Activated CD4-positive, alpha-beta T cell treated with anti-CD3 and anti-CD28 coated beads, Interleukin-2, amount 10 ng/mL, durations not matched to agents 24 days and 14 days (primary cell): ENCODE measurements around the gene ACAT1. TPM values are rescaled to one million over a fixed set of nuclear protein-coding genes. Genes with fewer than 3 reads are reported as not detected.
A peak's percentile ranks its signal among the peaks of the same experiment; 100 is the strongest.

ENCODE experiments used
- DNase-seq: peaks from one replicate; pipeline ENCODE4 v3.0.0; 2022
- H3K27ac Mint-ChIP-seq: one replicate; pipeline ENCODE4 v1.8.0; 2022; ENCODE audit warnings: mild to moderate bottlenecking, mixed read lengths
- H3K27me3 Mint-ChIP-seq: one replicate; pipeline ENCODE4 v1.8.0; 2022; ENCODE audit warnings: mixed read lengths
- H3K36me3 Mint-ChIP-seq: one replicate; pipeline ENCODE4 v1.8.0; 2022; ENCODE audit warnings: low read depth, mild to moderate bottlenecking, mixed read lengths
- H3K4me1 Mint-ChIP-seq: one replicate; pipeline ENCODE4 v1.8.0; 2021; ENCODE audit warnings: mixed read lengths
- H3K4me3 Mint-ChIP-seq: one replicate; pipeline ENCODE4 v1.8.0; 2022; ENCODE audit warnings: mild to moderate bottlenecking, moderate library complexity, mixed read lengths
- H3K9me3 Mint-ChIP-seq: one replicate; pipeline ENCODE4 v1.8.0; 2021; ENCODE audit warnings: mixed read lengths
- intact Hi-C: fragments of 100-400 bp; cut with micrococcal nuclease; formaldehyde crosslinking; loops from one replicate; pipeline ENCODE4 v1.15.1; 2023
- total RNA-seq: library from RNA; stranded (reverse); gene quantifications from 2 replicates; pipeline ENCODE4 v1.2.3, GENCODE V29; 2022

The ACAT1 gene
- total RNA-seq, 1 donor from 2014 or later: 65.0 TPM

- no peaks in the 10 kb centered on the region for H3K27me3 Mint-ChIP-seq
- no peak overlapping the region for H3K27ac Mint-ChIP-seq
- H3K4me1 Mint-ChIP-seq: peaks cover 12% of the 10 kb centered on the region
- peaks cover 60% of the 10 kb centered on the region for H3K36me3 Mint-ChIP-seq
- intact Hi-C loops: loop anchor here (2.0 kb wide), 1 partner anchor 53 kb away; the partner anchor contains the start of genes ATM and NPAT
- H3K4me3 Mint-ChIP-seq: peak overlapping the region; percentile 1
- H3K9me3 Mint-ChIP-seq: no peaks in the 10 kb centered on the region
- no peak for DNase-seq
These were observed 48.8 kb downstream of the ACAT1 start for GRCh38 chr11:108170184-108170583.

DNA sequence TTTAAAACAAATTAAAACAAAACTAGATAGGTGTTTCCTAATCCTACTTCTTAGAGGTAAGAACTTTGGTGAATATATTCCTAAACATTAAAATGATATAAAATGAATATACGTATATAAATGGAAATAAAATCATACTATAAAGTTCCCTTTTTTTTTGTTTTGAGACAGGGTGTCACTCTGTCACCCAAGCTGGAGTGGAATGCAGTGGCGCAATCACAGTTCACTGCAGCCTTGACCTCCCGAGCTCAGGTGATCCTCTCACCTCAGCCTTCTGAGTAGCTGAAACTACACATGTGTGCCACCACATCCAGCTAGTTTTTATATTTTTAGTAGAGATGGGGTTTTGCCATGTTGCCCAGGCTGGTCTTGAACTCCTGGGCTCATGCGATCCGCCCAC, 56.2 kb downstream of the ACAT1 start:
- Mint-ChIP-seq H3K4me1 (no peaks in the 10 kb centered on the region), H3K4me3 (no peak overlapping the region), H3K36me3 (peaks cover 66% of the 10 kb centered on the region), H3K9me3 (no peaks in the 10 kb centered on the region), H3K27ac (no peak overlapping the region), H3K27me3 (no peaks in the 10 kb centered on the region)
- DNase-seq: no peak
- intact Hi-C loops: no loop called here

- Mint-ChIP-seq H3K4me3 (no peak overlapping the region), H3K9me3 (no peaks in the 10 kb centered on the region), H3K27ac (no peak overlapping the region), H3K4me1 (peaks cover 16% of the 10 kb centered on the region), H3K27me3 (no peaks in the 10 kb centered on the region), H3K36me3 (peaks cover 54% of the 10 kb centered on the region)
- DNase-seq: no peak
- intact Hi-C loops: loop anchor here (10.0 kb wide), 1 partner anchor 49 kb away; no protein-coding TSS in a partner anchor
These were observed 72.4 kb downstream of the ACAT1 start for GRCh38 chr11:108193725-108194124.

GRCh38 chr11:108196901-108197300, 75.5 kb downstream of the ACAT1 start:
- H3K4me3 Mint-ChIP-seq: no peak overlapping the region
- intact Hi-C loops: loop anchor here (10.0 kb wide), 1 partner anchor 52 kb away; no protein-coding TSS in a partner anchor
- no peaks in the 10 kb centered on the region for H3K27me3 Mint-ChIP-seq
- peaks cover 28% of the 10 kb centered on the region for H3K4me1 Mint-ChIP-seq
- no peak for DNase-seq
- H3K27ac Mint-ChIP-seq: peak overlapping the region; percentile 72
- H3K36me3 Mint-ChIP-seq: peaks cover 50% of the 10 kb centered on the region
- H3K9me3 Mint-ChIP-seq: no peaks in the 10 kb centered on the region

Other genes with a start within 250 kb of the ACAT1 start
- not detected in 2 replicates for gene RAB39A, start 193.1 kb upstream of the ACAT1 start, total RNA-seq
- gene CUL5, start 112.7 kb upstream of the ACAT1 start, total RNA-seq: 38.0 and 40.1 TPM in 2 replicates
- 29.3 and 29.8 TPM in 2 replicates for gene NPAT, start 101.1 kb downstream of the ACAT1 start, total RNA-seq
- 37.6 and 42.5 TPM in 2 replicates for gene ATM, start 101.5 kb downstream of the ACAT1 start, total RNA-seq